ENCODE measurements around the gene FBL.

The FBL gene

GRCh38 chr19:39845172-39845571, 1.0 kb downstream of the FBL start:
- no peak for DNase-seq
- no peaks in the 10 kb centered on the region for H3K9me2 ChIP-seq (replicated peaks; ENCODE audit: insufficient read depth, low read length)
- peaks cover 60% of the 10 kb centered on the region for H3K79me2 ChIP-seq (ENCODE audit: low read length)
- peaks cover 18% of the 10 kb centered on the region for H3F3A ChIP-seq (ENCODE audit: insufficient read depth, low read length)
- TF ChIP-seq EZH2phosphoT487 (IDR thresholded peaks at IDR 0.05; ENCODE audit: low read length): no peak
- TF ChIP-seq EZH2 (optimal IDR thresholded peaks at IDR 0.05; ENCODE audit: low read depth, low read length): no peak
- no peak for TF ChIP-seq CTCF (IDR thresholded peaks at IDR 0.05; ENCODE audit: low read length)
- peak overlapping the region; percentile 98 for H3K4me3 ChIP-seq (ENCODE audit: low read length)
- peak overlapping the region; percentile 93 for H3K4me2 ChIP-seq (ENCODE audit: low read depth, low read length)
- H2AFZ ChIP-seq (ENCODE audit: low read length): no peak overlapping the region
- H3K9ac ChIP-seq (ENCODE audit: low read length): peak overlapping the region; percentile 95
- H3K9me3 ChIP-seq (replicated peaks; ENCODE audit: insufficient read depth, low read length): no peaks in the 10 kb centered on the region
- H3K36me3 ChIP-seq (replicated peaks; ENCODE audit: insufficient read depth, low read length): no peaks in the 10 kb centered on the region; the same call in 1 of the 2 replicates
- H3K27me3 ChIP-seq (replicated peaks; ENCODE audit: insufficient read depth, low read length): no peaks in the 10 kb centered on the region
- H3K27ac ChIP-seq (ENCODE audit: low read length): peak overlapping the region; percentile 71; the same call in 1 of the 2 replicates
- peaks cover 33% of the 10 kb centered on the region; the same call in 1 of the 2 replicates for H4K20me1 ChIP-seq (ENCODE audit: insufficient read depth, low read length)
- H3K4me1 ChIP-seq (ENCODE audit: low read length): peaks cover 30% of the 10 kb centered on the region

GRCh38 chr19:39843919-39844793, 2.0 kb downstream of the FBL start:
- peak overlapping the region; percentile 98 for H3K4me3 ChIP-seq (ENCODE audit: low read length)
- peaks cover 37% of the 10 kb centered on the region; the same call in 1 of the 2 replicates for H4K20me1 ChIP-seq (ENCODE audit: insufficient read depth, low read length)
- no peak for TF ChIP-seq EZH2phosphoT487 (IDR thresholded peaks at IDR 0.05; ENCODE audit: low read length)
- no peak for TF ChIP-seq EZH2 (optimal IDR thresholded peaks at IDR 0.05; ENCODE audit: low read depth, low read length)
- TF ChIP-seq CTCF (IDR thresholded peaks at IDR 0.05; ENCODE audit: low read length): peak; percentile 67
- H3K27ac ChIP-seq (ENCODE audit: low read length): peak overlapping the region; percentile 71; the same call in 1 of the 2 replicates
- H3K9ac ChIP-seq (ENCODE audit: low read length): peak overlapping the region; percentile 95; the same call in 1 of the 2 replicates
- H2AFZ ChIP-seq (ENCODE audit: low read length): no peak overlapping the region
- peaks cover 30% of the 10 kb centered on the region for H3K4me1 ChIP-seq (ENCODE audit: low read length)
- no peaks in the 10 kb centered on the region for H3K27me3 ChIP-seq (replicated peaks; ENCODE audit: insufficient read depth, low read length)
- H3K9me3 ChIP-seq (replicated peaks; ENCODE audit: insufficient read depth, low read length): no peaks in the 10 kb centered on the region
- peaks cover 8% of the 10 kb centered on the region; the same call in 1 of the 2 replicates for H3K36me3 ChIP-seq (replicated peaks; ENCODE audit: insufficient read depth, low read length)
- no peaks in the 10 kb centered on the region for H3K9me2 ChIP-seq (replicated peaks; ENCODE audit: insufficient read depth, low read length)
- H3F3A ChIP-seq (ENCODE audit: insufficient read depth, low read length): peaks cover 18% of the 10 kb centered on the region
- peak overlapping the region; percentile 93 for H3K4me2 ChIP-seq (ENCODE audit: low read depth, low read length)
- peak; percentile 72 for DNase-seq
- H3K79me2 ChIP-seq (ENCODE audit: low read length): peaks cover 70% of the 10 kb centered on the region

- H3K9ac ChIP-seq (ENCODE audit: low read length): peak overlapping the region; percentile 37; the same call in 1 of the 2 replicates
Observed at GRCh38 chr19:39842693-39843435, 3.3 kb downstream of the FBL start.

More at GRCh38 chr19:39842693-39843435, 3.3 kb downstream of the FBL start:
- TF ChIP-seq EZH2 (optimal IDR thresholded peaks at IDR 0.05; ENCODE audit: low read depth, low read length): no peak
- no peak for TF ChIP-seq EZH2phosphoT487 (IDR thresholded peaks at IDR 0.05; ENCODE audit: low read length)
- TF ChIP-seq CTCF (IDR thresholded peaks at IDR 0.05; ENCODE audit: low read length): no peak
- Histone ChIP-seq H2AFZ (ENCODE audit: low read length) (no peak overlapping the region), H3K27ac (ENCODE audit: low read length) (peak overlapping the region; percentile 35; the same call in 1 of the 2 replicates), H3K9me2 (replicated peaks; ENCODE audit: insufficient read depth, low read length) (no peaks in the 10 kb centered on the region), H3K4me2 (ENCODE audit: low read depth, low read length) (peak overlapping the region; percentile 93), H3F3A (ENCODE audit: insufficient read depth, low read length) (peaks cover 18% of the 10 kb centered on the region), H4K20me1 (ENCODE audit: insufficient read depth, low read length) (peaks cover 37% of the 10 kb centered on the region; the same call in 1 of the 2 replicates), H3K36me3 (replicated peaks; ENCODE audit: insufficient read depth, low read length) (peaks cover 18% of the 10 kb centered on the region), H3K9me3 (replicated peaks; ENCODE audit: insufficient read depth, low read length) (no peaks in the 10 kb centered on the region), H3K27me3 (replicated peaks; ENCODE audit: insufficient read depth, low read length) (no peaks in the 10 kb centered on the region), H3K79me2 (ENCODE audit: low read length) (peaks cover 83% of the 10 kb centered on the region), H3K4me1 (ENCODE audit: low read length) (peaks cover 30% of the 10 kb centered on the region), H3K4me3 (ENCODE audit: low read length) (peak overlapping the region; percentile 51)
- DNase-seq: no peak

Data from MM.1S (cell line).